HEK293 (cell line): Measurements from ENCODE around the gene HIF3A.

Experiments used
- ATF2 ChIP-seq: fragments of 450-650 bp; formaldehyde crosslinking; IDR thresholded peaks from 2 replicates; pipeline ENCODE4 v1.5.1; 2016; ENCODE audit warnings: missing biosample characterization, missing genetic modification characterization, low read depth
- ELK4 ChIP-seq: IDR thresholded peaks from 2 replicates; pipeline ENCODE4 v1.6.1; 2011; ENCODE audit warnings: mild to moderate bottlenecking, low read depth, low read length, borderline replicate concordance
- KLF8 ChIP-seq: fragments of 450-650 bp; formaldehyde crosslinking; IDR thresholded peaks from 2 replicates; pipeline ENCODE4 v1.5.1; 2016; ENCODE audit warnings: missing biosample characterization, missing genetic modification characterization
- KLF9 ChIP-seq: fragments of 450-650 bp; formaldehyde crosslinking; IDR thresholded peaks from 2 replicates; pipeline ENCODE4 v1.5.1; 2016; ENCODE audit warnings: missing biosample characterization, missing genetic modification characterization, low read depth
- MYNN ChIP-seq: fragments of 450-650 bp; formaldehyde crosslinking; IDR thresholded peaks from 2 replicates; pipeline ENCODE4 v1.5.1; 2016; ENCODE audit warnings: missing biosample characterization, missing genetic modification characterization, borderline replicate concordance
- RBAK ChIP-seq: fragments of 450-650 bp; formaldehyde crosslinking; IDR thresholded peaks from 2 replicates; pipeline ENCODE4 v1.5.1; 2016; ENCODE audit warnings: missing biosample characterization, missing genetic modification characterization
- REPIN1 ChIP-seq: fragments of 450-650 bp; formaldehyde crosslinking; IDR thresholded peaks from 2 replicates; pipeline ENCODE4 v1.5.1; 2017; ENCODE audit warnings: missing biosample characterization, missing genetic modification characterization, low read depth
- SETDB1 ChIP-seq: IDR thresholded peaks from one replicate; pipeline ENCODE4 v1.6.1; 2017; ENCODE audit warnings: mild to moderate bottlenecking, low read length, moderate library complexity, mixed read lengths; ENCODE audit not compliant: insufficient read length
- SP7 ChIP-seq: fragments of 450-650 bp; formaldehyde crosslinking; IDR thresholded peaks from 2 replicates; pipeline ENCODE4 v1.5.1; 2016; ENCODE audit warnings: missing biosample characterization, missing genetic modification characterization
- WT1 ChIP-seq: fragments of 450-650 bp; formaldehyde crosslinking; IDR thresholded peaks from 2 replicates; pipeline ENCODE4 v1.5.1; 2016; ENCODE audit warnings: missing biosample characterization, missing genetic modification characterization
- ZBTB20 ChIP-seq: fragments of 450-650 bp; formaldehyde crosslinking; IDR thresholded peaks from 2 replicates; pipeline ENCODE4 v1.5.1; 2016; ENCODE audit warnings: missing biosample characterization, missing genetic modification characterization
- ZBTB26 ChIP-seq: fragments of 450-650 bp; formaldehyde crosslinking; optimal IDR thresholded peaks from 2 replicates; pipeline ENCODE3; 2016; ENCODE audit warnings: missing biosample characterization, mild to moderate bottlenecking, missing genetic modification characterization
- ZBTB44 ChIP-seq: fragments of 450-650 bp; IDR thresholded peaks from 2 replicates; pipeline ENCODE4 v1.5.1; 2018; ENCODE audit warnings: missing biosample characterization, mild to moderate bottlenecking, missing genetic modification characterization
- ZFP69B ChIP-seq: fragments of 450-650 bp; formaldehyde crosslinking; IDR thresholded peaks from 2 replicates; pipeline ENCODE4 v1.5.1; 2016; ENCODE audit warnings: missing biosample characterization, missing genetic modification characterization
- ZNF133 ChIP-seq: fragments of 450-650 bp; formaldehyde crosslinking; IDR thresholded peaks from 2 replicates; pipeline ENCODE4 v1.5.1; 2016; ENCODE audit warnings: missing biosample characterization, missing genetic modification characterization
- ZNF19 ChIP-seq: fragments of 450-650 bp; formaldehyde crosslinking; IDR thresholded peaks from 2 replicates; pipeline ENCODE4; 2016; ENCODE audit warnings: missing biosample characterization, missing genetic modification characterization, low read depth
- ZNF202 ChIP-seq: fragments of 450-650 bp; formaldehyde crosslinking; IDR thresholded peaks from 2 replicates; pipeline ENCODE4 v1.5.1; 2016; ENCODE audit warnings: missing biosample characterization, missing genetic modification characterization, borderline replicate concordance
- ZNF23 ChIP-seq: fragments of 450-650 bp; formaldehyde crosslinking; IDR thresholded peaks from 2 replicates; pipeline ENCODE4 v1.5.1; 2016; ENCODE audit warnings: missing biosample characterization, missing genetic modification characterization, borderline replicate concordance
- ZNF266 ChIP-seq: fragments of 450-650 bp; formaldehyde crosslinking; IDR thresholded peaks from 2 replicates; pipeline ENCODE4 v1.5.1; 2016; ENCODE audit warnings: missing biosample characterization, missing genetic modification characterization, low read depth
- ZNF280C ChIP-seq: fragments of 450-650 bp; formaldehyde crosslinking; IDR thresholded peaks from 2 replicates; pipeline ENCODE4 v1.5.1; 2016; ENCODE audit warnings: missing biosample characterization, missing genetic modification characterization
- ZNF391 ChIP-seq: fragments of 450-650 bp; formaldehyde crosslinking; IDR thresholded peaks from 2 replicates; pipeline ENCODE4 v1.5.1; 2016; ENCODE audit warnings: low read depth, missing biosample characterization, missing genetic modification characterization, borderline replicate concordance
- ZNF416 ChIP-seq: fragments of 450-650 bp; formaldehyde crosslinking; IDR thresholded peaks from 2 replicates; pipeline ENCODE4 v1.5.1; 2016; ENCODE audit warnings: missing biosample characterization, missing genetic modification characterization
- ZNF433 ChIP-seq: fragments of 450-650 bp; formaldehyde crosslinking; IDR thresholded peaks from 2 replicates; pipeline ENCODE4 v1.5.1; 2016; ENCODE audit warnings: missing biosample characterization, missing genetic modification characterization, low read depth
- ZNF624 ChIP-seq: fragments of 450-650 bp; formaldehyde crosslinking; IDR thresholded peaks from 2 replicates; pipeline ENCODE4 v1.5.1; 2017; ENCODE audit warnings: missing biosample characterization, missing genetic modification characterization
- ZNF645 ChIP-seq: fragments of 450-650 bp; formaldehyde crosslinking; IDR thresholded peaks from 2 replicates; pipeline ENCODE4; 2016; ENCODE audit warnings: missing biosample characterization, missing genetic modification characterization
- ZNF658 ChIP-seq: fragments of 450-650 bp; formaldehyde crosslinking; IDR thresholded peaks from 2 replicates; pipeline ENCODE4; 2016; ENCODE audit warnings: missing biosample characterization, missing genetic modification characterization
- ZNF660 ChIP-seq: fragments of 450-650 bp; IDR thresholded peaks from 2 replicates; pipeline ENCODE4 v1.5.1; 2018; ENCODE audit warnings: missing biosample characterization, mild to moderate bottlenecking, missing genetic modification characterization
- ZNF776 ChIP-seq: fragments of 450-650 bp; formaldehyde crosslinking; IDR thresholded peaks from 2 replicates; pipeline ENCODE4 v1.5.0; 2017; ENCODE audit warnings: missing biosample characterization, missing genetic modification characterization, borderline replicate concordance
- ZNF791 ChIP-seq: fragments of 450-650 bp; formaldehyde crosslinking; IDR thresholded peaks from 2 replicates; pipeline ENCODE4 v1.5.1; 2016; ENCODE audit warnings: missing biosample characterization, missing genetic modification characterization
- ZSCAN4 ChIP-seq: fragments of 450-650 bp; formaldehyde crosslinking; IDR thresholded peaks from 2 replicates; pipeline ENCODE4 v1.5.1; 2017; ENCODE audit warnings: missing biosample characterization, missing genetic modification characterization

The HIF3A gene

GRCh38 chr19:46346821-46347571 lies 50.2 kb downstream of the HIF3A start, which contains the start of gene PPP5C (continued):
- TF ChIP-seq ZNF658 (tag by site-specific recombination) = no peak
- no peak; the same call in 1 of the 2 replicates for TF ChIP-seq ZNF645 (tag by site-specific recombination)
- TF ChIP-seq ZNF776 (tag by site-specific recombination) = no peak
- TF ChIP-seq RBAK (tag by site-specific recombination) = no peak
- TF ChIP-seq KLF8 = peak; percentile 73; the same call in 1 of the 2 replicates
- no peak for TF ChIP-seq ZNF416 (tag by site-specific recombination)
- peak; percentile 59; the same call in 1 of the 2 replicates for TF ChIP-seq WT1 (tag by site-specific recombination)
- TF ChIP-seq ZNF433 (tag by site-specific recombination) = no peak
- TF ChIP-seq KLF9 = no peak; the same call in 1 of the 2 replicates
- TF ChIP-seq ZNF202 (tag by site-specific recombination) = no peak
- TF ChIP-seq MYNN = no peak
- TF ChIP-seq ZNF133 (tag by site-specific recombination) = no peak
- TF ChIP-seq ZNF23 = no peak
- peak; percentile 93; the same call in 1 of the 2 replicates for TF ChIP-seq REPIN1 (tag by site-specific recombination)
- TF ChIP-seq ZNF660 (tag by site-specific recombination) = peak; percentile 55; the same call in 1 of the 2 replicates
- TF ChIP-seq ZNF266 = no peak
- peak; percentile 51; the same call in 1 of the 2 replicates for TF ChIP-seq ZSCAN4 (tag by site-specific recombination)
- TF ChIP-seq ZNF624 (tag by site-specific recombination) = no peak
- peak; percentile 68; the same call in 1 of the 2 replicates for TF ChIP-seq ZFP69B (tag by site-specific recombination)
- no peak for TF ChIP-seq ZNF19 (tag by site-specific recombination)
- TF ChIP-seq ATF2 = no peak
- TF ChIP-seq ELK4 = no peak
- TF ChIP-seq ZBTB44 (tag by site-specific recombination) = no peak
- peak; percentile 91 for TF ChIP-seq SP7 (tag by site-specific recombination)
- peak; percentile 15; the same call in 1 of the 2 replicates for TF ChIP-seq ZNF791
- TF ChIP-seq ZNF280C (tag by site-specific recombination) = no peak
- TF ChIP-seq SETDB1 = no peak
- TF ChIP-seq ZBTB26 (tag by site-specific recombination) = peak; percentile 76
- peak; percentile 91 for TF ChIP-seq ZNF391 (tag by site-specific recombination)
- peak; percentile 43; the same call in 1 of the 2 replicates for TF ChIP-seq ZBTB20 (tag by site-specific recombination)
